WERI-Rb-1 (cell line): Measurements from ENCODE around the gene MGAT5.

Experiments used
- DNase-seq: peaks from one replicate; pipeline ENCODE4 v3.0.0-alpha.2; 2020
- H3K27ac ChIP-seq: fragments of 250-450 bp; sonication (Bioruptor Pico); 2 replicates; pipeline ENCODE4 v1.5.1; 2020; ENCODE audit warnings: mild to moderate bottlenecking, moderate library complexity
- H3K27me3 ChIP-seq: fragments of 250-450 bp; sonication (Bioruptor Pico); 2 replicates; pipeline ENCODE4 v1.5.1; 2021; ENCODE audit warnings: mild to moderate bottlenecking, low read depth, moderate library complexity; ENCODE audit not compliant: insufficient read depth, severe bottlenecking
- H3K36me3 ChIP-seq: fragments of 250-450 bp; sonication (Bioruptor Pico); 2 replicates; pipeline ENCODE4 v1.5.1; 2020; ENCODE audit warnings: mild to moderate bottlenecking, moderate library complexity
- H3K4me3 ChIP-seq: 2 replicates; pipeline ENCODE4 v1.5.1; 2011; ENCODE audit warnings: low read depth, mild to moderate bottlenecking, control low read depth, low read length
- H3K9me3 ChIP-seq: fragments of 250-450 bp; sonication (Bioruptor Pico); 2 replicates; pipeline ENCODE4 v1.5.1; 2021; ENCODE audit warnings: mild to moderate bottlenecking, moderate library complexity; ENCODE audit not compliant: severe bottlenecking
- CTCF ChIP-seq: IDR thresholded peaks from 2 replicates; pipeline ENCODE4 v1.5.1; 2011; ENCODE audit warnings: low read depth, mild to moderate bottlenecking, control low read depth, inconsistent platforms, low read length

MGAT5 gene

GRCh38 chr2:134360745-134361487, 107.0 kb downstream of the MGAT5 start:
- Histone ChIP-seq H3K36me3 (peaks cover 15% of the 10 kb centered on the region), H3K9me3 (no peaks in the 10 kb centered on the region), H3K27ac (no peak overlapping the region), H3K27me3 (no peaks in the 10 kb centered on the region), H3K4me3 (no peak overlapping the region)
- TF ChIP-seq CTCF = no peak
- DNase-seq = no peak

GRCh38 chr2:134361648-134362047, 107.8 kb downstream of the MGAT5 start:
- Histone ChIP-seq H3K27ac (no peak overlapping the region), H3K4me3 (no peak overlapping the region), H3K27me3 (no peaks in the 10 kb centered on the region), H3K36me3 (peaks cover 15% of the 10 kb centered on the region), H3K9me3 (no peaks in the 10 kb centered on the region)
- no peak for TF ChIP-seq CTCF
- no peak for DNase-seq

- Histone ChIP-seq H3K9me3 (no peaks in the 10 kb centered on the region), H3K36me3 (peaks cover 15% of the 10 kb centered on the region), H3K4me3 (no peak overlapping the region), H3K27me3 (no peaks in the 10 kb centered on the region), H3K27ac (no peak overlapping the region)
- no peak for TF ChIP-seq CTCF
- no peak for DNase-seq
These were observed 108.3 kb downstream of the MGAT5 start for GRCh38 chr2:134362152-134362668.

DNA sequence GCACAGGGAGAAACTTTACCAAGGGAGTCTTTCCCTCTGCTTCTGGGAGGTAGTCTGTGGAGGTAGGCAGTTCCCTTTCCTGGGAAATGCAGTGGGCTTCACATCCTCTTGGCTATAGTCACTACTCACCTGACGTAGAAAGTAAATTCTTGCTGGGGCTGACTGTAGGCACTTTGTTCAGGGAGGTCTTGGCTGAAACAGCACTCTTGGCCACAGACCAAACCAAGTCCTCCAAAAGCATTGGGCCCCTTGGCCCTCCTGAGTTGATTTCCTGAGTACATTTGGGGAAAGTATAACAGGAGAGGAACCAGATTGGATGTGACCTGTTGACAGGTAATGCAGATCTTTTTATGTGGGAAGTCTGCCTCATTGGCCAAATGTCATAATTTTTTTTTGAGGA, 108.9 kb downstream of the MGAT5 start:
- no peak overlapping the region for H3K27ac ChIP-seq
- H3K36me3 ChIP-seq = peaks cover 15% of the 10 kb centered on the region
- H3K27me3 ChIP-seq = no peaks in the 10 kb centered on the region
- no peak overlapping the region for H3K4me3 ChIP-seq
- TF ChIP-seq CTCF = no peak
- H3K9me3 ChIP-seq = no peaks in the 10 kb centered on the region
- no peak for DNase-seq

DNA sequence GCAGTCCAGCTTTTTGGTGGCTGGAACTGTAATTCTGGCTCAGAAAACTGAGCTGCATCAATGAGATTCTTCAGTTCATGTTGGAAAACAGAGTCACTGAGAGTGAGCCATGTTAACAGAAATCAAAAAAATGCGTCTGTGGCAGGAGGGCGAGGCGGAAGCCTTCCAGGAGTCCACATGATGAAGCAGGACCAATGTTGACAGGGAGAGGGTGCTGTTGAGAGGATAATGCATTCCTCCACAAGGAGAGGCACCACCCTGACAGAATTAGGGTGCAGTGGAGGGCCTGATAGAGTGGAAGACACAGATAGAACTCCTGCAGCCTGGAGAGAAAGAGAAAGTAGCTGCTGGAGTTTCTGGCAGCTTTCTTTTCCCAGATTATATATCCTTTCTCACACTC, 111.5 kb downstream of the MGAT5 start:
- no peak for DNase-seq
- no peak overlapping the region for H3K4me3 ChIP-seq
- TF ChIP-seq CTCF = no peak
- no peak overlapping the region for H3K27ac ChIP-seq
- no peaks in the 10 kb centered on the region for H3K27me3 ChIP-seq
- peaks cover 23% of the 10 kb centered on the region for H3K36me3 ChIP-seq
- no peaks in the 10 kb centered on the region for H3K9me3 ChIP-seq

DNA sequence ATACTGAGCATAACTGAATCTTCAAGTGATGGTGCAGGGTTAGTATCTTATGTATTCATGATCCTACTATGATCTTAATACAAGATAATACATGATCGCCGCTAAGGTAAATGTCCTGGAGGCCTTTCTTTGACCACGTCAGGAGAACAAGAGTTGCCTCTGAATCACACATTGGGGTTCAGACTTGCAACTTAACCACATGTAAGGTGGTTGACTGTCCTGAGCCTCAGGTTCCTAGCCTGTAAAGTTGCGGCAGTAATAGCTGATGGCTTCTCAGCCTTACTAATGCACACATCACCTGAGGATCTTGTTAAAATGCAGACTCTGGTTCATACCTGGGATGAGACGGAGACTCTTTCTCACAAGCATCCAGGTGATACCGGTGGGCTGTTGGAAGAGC, 112.5 kb downstream of the MGAT5 start:
- H3K27ac ChIP-seq = no peak overlapping the region
- no peak for TF ChIP-seq CTCF
- DNase-seq = no peak
- no peaks in the 10 kb centered on the region for H3K27me3 ChIP-seq
- no peak overlapping the region for H3K4me3 ChIP-seq
- H3K36me3 ChIP-seq = peaks cover 20% of the 10 kb centered on the region
- no peaks in the 10 kb centered on the region for H3K9me3 ChIP-seq
